GM19035 (cell line): Measurements from ENCODE around the gene NEURL1.
A peak's percentile ranks its signal among the peaks of the same experiment; 100 is the strongest.

Source experiments
- ATAC-seq: cut with Tn5 transposase; IDR thresholded peaks from one replicate; pipeline ENCODE4 v1.9.1; 2021; ENCODE audit not compliant: unreplicated experiment

Gene NEURL1, protein sequence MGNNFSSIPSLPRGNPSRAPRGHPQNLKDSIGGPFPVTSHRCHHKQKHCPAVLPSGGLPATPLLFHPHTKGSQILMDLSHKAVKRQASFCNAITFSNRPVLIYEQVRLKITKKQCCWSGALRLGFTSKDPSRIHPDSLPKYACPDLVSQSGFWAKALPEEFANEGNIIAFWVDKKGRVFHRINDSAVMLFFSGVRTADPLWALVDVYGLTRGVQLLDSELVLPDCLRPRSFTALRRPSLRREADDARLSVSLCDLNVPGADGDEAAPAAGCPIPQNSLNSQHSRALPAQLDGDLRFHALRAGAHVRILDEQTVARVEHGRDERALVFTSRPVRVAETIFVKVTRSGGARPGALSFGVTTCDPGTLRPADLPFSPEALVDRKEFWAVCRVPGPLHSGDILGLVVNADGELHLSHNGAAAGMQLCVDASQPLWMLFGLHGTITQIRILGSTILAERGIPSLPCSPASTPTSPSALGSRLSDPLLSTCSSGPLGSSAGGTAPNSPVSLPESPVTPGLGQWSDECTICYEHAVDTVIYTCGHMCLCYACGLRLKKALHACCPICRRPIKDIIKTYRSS

DNA sequence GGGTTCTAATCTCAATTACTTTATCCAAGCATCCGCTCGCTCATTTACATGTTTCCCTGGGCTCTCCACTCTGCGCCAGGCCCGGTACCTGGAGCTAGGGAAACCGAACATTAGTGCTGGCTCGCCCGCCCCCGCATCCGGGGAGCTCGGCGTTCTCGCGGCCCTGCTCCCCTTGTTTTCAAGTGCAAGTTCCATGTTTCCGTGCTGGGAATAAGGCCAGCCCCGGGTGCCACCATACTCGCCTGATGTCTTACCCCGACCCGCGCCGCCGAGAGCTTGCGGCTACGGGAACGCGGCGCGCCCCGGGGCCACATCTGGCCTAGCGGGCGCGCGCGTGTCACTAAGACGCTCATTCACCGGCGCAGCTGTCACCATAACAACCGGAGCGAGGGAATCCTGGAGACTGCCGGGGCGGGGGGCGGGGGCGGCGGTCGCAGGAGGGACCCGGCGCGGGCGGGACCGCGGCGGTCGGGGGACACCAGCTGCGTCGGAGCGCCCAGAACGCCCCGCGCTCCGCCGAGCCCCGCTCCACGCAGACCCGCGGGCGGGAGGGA, at the start of gene NEURL1:
TSS of gene NEURL1 (plus strand) at position 344 of the 554 bp plus-strand sequence. CDS start 683 bp downstream, outside the sequence.
- no peak for ATAC-seq

DNA sequence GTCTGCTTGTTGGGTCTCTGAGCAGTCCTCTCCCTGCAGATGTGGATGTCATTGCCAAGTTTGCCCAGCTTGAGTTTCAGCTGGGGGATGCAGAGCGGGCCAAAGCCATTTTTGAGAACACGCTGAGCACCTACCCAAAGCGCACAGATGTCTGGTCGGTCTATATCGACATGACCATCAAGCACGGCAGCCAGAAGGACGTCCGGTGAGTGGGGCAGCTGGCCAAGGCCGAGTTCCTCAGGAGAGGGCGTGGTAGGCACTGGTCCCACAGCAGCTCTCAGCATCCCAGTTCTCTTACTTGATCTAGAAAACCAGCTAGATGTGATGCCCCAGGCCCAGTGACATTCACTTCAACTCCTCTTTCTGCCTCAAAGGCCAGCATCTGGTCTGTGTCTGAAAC, 49.0 kb upstream of the NEURL1 start:
- ATAC-seq: no peak

DNA sequence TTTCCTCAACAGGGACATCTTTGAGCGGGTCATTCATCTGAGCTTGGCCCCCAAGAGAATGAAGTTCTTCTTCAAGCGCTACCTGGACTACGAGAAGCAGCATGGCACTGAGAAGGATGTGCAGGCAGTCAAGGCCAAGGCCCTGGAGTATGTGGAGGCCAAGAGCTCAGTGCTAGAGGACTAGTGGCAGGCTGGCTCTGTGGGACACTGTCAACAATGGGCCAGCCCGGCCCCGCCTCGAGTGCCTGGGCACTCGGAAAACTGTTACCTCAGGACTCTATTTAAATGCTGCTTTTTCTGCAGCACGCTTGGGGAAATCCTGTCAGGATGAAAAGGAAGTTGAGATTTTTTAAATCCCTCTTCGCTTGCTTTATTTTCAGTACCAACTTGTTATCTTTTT, 48.1 kb upstream of the NEURL1 start:
- ATAC-seq: no peak

DNA sequence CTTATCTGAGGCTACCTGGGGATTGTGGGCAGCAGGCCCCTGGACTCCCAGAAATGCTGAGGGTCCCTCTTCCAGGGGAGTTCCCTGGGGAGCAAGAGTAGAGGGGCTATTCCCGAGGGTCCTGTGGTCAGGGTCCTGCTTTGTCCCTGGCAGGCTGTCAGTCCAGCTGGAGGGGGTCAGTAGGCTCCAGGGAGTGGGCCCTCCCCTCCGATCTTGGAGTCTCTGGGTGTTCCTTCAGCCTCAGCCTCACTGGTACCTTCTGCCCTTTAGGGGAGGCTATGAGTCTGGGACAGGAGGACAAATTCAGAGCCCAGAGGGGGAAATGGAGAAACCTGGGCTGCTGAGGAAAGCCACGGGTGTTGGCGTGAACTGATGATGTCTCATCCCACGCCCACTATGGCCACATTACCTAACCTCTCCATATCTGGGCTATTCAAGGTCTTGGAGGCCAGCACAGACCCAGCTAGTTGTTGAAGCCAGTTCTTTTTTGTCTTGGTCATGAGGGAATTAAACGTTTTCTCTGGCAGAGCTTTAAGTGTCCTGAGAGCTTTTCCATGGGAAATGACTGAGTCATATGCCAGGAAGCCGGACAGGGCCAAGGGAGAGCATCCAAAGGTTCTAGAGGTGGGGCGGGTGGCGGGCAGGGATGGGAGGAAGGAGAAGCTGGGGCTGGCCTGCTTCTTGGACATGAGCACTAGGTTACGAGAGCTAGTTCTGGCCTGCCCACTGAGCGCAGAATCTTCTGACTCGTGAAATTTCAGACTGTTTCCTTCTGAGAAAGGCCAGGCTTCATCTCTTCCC, 47.5 kb upstream of the NEURL1 start:
- no peak for ATAC-seq

DNA sequence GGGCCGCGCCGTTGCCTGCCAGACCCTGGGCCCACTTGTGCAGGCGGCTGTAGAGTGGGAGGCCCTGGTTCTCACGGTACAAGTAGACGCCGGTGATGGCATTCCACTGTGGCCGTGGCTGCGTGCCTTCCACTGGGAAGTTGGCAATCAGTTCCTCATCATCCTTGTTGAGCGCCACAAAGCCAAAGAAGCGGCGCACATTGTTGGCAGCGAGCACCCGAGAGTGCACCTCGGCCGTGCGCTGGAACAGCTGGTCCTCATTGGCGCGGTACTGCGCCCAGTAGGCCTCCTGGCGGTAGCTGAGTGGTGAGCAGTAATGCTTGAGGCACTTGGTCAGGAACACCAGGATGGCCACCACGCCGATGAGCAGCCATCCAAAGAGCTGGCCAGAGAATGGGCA, 46.3 kb upstream of the NEURL1 start:
- ATAC-seq: no peak

DNA sequence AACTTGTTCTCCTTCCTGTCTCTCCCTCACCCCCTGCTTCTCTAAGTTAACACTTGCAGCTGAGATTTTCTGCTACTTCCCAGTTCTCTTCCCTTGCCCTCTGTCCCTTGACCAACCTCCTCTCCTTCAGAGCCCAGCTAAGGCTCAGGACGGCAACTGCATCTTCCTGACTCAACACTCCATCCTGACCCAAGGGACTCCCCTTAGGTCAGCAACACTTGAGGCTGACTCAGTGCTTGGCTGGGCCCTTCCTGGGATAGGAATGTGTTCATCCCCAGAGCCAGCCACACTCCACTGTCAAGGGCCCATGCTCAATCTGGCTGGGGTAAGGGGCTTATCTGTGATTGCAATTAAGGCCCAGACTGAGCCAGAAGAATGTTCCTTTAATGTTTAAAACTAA, 44.8 kb upstream of the NEURL1 start:
- ATAC-seq: no peak

DNA sequence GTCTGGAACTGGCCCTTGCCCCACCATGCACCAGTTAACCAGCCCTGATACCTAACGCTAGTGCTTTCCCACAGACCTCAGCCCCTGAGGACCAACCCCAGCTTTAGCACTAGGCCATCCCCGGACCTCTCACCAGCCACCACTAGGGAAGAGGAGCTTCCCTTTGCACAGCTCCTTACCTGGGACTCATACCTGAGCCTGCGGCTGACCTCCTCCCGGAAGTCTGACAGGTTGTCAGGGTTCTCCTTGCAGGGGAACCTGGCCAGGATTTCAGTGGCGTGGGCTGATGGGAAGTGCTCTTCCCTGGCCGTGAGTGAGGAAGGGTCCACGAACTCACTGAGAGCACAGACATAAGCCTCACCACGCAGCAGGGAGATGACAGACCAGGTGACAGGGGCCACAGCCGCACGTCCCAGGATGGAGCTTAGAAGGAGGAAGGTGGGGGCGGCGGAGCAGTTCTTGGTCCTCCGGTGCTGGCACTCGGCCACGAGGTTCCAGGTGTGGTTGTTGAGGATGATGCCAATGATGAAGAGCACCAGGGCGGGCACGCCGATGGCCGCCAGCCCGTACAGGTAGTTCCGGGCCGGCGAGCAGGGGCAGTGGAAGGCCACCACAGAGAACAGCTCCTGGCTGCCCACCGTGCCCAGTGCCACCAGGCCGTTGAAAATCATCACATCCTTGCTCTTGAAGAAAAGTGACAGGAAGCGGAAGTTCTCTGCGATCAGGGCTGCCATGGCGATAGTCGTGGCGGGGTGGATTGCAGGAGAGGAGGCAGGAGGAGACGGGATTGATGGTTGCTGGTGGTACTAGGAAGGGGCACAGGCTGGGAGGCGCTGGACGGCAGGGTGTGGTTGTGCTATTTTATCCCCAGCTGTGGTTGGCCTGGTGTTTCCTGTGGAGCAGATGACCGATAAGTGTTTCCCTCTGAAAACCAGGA, 44.0 kb upstream of the NEURL1 start:
- no peak for ATAC-seq

DNA sequence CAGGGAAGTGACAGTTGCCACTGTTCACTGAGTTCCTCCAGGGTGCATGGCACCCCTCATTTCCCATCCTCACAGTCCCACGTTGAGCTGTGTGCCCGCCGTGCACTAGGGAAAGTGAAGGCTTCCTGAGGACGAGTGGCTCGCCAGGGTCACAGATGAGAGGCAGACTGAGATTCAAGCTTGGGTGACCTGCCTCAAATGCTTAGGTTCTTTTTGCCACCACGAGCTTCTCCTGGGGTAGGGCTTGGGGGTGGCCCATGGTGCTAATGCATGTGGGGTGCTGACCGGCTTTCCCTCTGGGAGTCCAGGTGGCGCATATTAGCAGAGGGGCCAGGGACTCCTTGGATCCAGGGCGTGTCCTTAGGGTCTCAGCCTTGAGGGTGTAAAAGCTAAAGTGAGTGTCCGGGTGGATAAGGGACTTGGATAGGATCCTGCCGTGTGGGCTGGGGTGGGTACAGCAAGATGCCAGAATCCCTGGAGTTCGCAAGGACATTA, 43.3 kb upstream of the NEURL1 start:
- no peak for ATAC-seq

DNA sequence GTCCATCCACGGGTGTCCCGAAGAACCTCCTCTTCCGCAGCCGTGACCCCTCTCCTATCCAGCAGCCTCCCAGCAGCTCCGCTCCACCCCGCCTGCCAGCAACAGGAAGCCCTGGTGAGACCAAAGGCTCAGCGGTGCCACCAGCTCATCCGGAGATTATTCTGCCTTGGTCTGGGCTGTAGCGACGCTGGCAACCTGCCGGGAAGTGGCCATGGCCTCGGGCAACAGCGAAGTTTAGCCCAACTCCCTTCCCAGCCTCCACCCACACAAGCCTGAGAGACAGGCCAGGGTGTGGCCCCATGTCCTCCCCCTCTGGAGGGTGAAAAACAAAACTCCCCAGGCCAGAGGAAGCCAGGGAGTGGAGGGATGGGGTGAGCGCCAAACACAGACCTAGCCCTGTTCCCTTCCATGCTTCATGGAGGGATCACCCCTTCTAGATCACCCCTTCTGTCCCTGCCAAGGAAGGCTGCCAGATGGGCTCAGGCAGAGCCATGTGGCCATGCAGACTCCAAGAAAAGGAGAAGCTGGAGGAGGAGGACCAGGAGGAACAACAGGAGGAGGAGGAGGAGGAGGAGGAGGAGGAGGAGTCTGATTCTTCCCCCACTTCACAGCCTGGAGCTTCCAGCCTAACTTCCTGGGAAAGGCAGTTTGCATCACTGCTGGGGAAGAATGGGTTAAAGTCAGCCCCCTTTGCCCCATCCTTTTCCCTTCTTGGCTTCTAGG, 42.3 kb upstream of the NEURL1 start:
- ATAC-seq: no peak

DNA sequence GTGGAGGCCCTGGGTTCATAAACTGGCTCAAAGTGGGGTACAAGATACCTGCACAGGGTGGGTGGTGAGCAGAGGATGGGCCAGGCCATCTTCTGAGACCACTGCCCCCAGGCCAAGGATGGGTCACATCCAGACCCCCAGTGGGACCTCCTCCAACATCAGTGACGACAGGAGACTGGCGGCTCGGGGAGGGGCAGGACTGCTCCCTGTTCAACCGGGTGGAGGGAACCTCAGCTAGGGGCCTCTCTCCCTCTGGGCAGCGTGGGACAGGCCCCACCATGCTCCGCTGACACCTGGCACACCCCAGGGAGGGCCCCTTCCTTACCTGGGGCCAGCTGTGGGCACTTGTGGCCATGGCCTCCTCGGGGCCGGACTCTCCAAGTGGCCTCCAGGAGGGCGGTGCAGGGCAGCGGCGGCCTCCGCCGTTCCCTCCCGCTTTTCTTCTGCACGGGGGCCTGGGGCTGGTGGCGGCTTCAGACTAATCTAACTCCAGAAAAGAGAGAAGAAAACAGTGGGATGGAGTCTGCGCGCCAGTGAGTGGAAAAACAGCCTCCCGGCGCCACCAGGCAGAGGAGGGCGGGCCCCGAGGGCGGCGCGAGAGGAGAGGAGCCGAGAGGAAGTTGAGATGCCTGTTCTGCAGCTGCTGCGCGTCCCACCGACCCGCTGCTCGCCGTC, 41.5 kb upstream of the NEURL1 start, which contains the start of gene CALHM2:
TSS of gene CALHM2 (minus strand) at position 540 of the 675 bp plus-strand sequence. CDS start 2,429 bp downstream, outside the sequence.
- peak; percentile 71 for ATAC-seq

DNA sequence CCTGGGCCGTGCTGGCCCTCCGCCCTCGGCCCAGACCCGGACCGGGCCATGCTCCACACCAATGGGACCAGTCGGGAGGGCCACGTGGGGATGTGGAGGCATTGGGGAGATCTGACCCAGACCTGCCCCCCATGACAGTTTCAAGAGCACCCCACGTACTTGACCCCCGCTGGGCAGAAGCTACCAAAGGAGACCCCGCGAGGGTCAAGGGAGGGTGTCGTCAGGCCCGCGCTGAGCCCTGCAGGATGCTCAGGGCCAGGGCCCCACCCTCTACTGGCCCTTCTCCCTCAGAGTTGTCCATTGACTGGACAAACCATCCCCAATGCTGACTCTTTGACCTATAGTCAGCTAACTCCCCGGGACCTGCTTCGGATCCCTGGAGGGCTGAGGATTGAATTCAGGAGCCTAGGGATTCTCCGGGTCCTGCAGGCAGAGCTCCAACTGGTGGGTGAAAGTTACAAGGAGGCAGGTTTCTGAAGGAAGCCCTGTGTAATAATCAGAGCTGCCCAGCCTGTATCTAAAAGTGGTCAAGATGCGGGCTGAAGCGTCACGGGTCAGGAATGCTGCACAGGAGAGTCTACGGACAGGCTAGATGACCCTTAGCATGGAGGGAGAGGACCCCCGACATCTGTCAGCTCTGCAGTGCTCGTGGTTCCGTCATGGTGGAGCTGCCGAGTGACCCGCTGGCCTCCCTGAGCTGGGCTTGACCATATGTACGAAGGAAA, 40.8 kb upstream of the NEURL1 start:
- no peak for ATAC-seq

DNA sequence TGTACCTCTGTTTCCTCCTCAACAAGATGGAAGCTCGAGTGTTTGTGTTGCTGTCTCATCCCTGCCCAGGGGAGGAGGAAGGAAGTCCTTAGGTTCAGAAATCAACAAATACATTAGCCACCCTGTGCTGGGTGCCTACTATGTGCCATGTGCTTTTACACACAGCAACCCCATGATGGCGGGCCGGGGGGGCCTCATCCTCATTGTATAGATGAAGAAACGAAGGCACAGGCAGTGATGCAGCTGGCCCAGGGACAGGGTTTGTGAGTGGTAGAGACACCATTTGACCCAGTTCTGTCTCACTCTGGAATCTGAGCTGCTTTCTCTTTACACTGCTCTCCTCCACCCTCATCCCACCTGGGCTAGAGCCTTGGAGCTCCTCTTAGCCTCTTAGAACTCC, 39.5 kb upstream of the NEURL1 start:
- ATAC-seq: no peak

DNA sequence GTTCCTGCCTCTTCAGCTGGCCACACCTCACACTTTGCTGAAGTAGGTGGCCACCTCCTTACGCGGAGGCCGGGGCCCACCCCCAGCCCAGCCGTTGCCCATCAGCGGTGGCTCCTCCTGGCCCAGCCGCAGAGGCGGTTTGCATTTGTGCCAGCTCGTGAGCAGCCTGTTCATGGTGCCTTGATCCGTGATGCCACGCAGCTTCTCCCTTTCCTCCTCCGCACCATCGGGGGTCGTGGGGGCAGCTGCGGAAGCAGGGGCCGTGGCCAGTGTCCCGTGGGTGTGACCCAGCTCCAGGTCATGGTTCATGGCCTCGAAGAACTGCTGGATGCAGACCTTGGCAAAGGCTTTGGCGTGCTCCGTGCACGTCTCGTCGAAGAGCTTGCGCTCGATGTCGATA, 38.3 kb upstream of the NEURL1 start:
- ATAC-seq: no peak

DNA sequence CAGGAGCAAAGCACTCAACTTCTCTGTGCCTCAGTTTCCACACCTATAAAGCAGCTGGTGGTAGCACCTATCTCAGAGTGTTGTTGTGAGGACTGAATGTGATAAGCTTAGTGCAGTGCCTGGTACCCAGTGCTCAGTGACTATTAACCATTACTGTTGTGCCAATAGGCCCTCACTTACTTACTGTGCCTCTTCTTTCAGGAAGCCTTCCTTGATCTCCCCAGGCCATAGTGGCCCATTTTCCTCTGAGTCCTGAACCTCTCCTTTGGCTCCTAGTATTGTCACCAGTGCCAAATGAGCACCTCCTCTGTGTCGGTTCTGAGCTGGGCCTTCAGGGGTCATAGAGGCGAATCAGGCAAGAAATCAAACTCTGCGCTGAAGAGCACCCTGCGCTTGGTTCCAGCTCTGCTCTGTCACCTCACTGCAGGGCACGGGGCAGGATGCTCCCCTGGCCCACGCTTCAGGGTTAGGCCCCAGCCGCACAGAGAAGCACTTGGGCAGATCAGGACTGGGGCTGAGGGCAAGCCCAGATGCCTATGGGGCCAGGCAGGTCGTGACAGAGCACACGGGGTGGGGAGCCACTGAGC, 37.3 kb upstream of the NEURL1 start:
- ATAC-seq: no peak

DNA sequence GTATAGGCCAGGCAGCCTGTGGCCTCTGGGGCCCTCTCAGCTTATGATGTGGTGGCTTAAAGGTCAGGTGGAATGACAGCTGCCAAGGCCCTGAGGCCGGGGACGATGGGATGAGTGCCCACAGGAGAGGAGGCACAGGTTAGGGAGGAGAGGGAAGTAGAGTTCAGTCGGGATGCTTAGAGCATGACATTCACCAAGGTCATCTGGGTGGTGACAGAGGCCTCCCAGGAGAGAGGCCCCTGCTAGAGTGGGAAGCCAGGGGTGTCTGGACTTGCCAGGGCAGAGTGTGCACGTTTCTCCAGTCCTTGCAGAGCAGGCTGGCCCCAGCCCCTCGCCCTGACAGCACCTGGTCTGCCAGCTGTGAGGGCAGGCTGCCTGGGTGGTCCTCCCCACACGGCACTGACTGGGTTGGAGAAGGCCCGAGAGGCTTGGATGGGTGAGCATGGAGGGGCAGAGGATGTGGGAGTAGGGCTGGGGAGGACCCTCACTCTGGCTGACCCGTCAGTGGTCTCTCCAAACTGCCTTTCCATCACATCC, 36.3 kb upstream of the NEURL1 start:
- no peak for ATAC-seq

DNA sequence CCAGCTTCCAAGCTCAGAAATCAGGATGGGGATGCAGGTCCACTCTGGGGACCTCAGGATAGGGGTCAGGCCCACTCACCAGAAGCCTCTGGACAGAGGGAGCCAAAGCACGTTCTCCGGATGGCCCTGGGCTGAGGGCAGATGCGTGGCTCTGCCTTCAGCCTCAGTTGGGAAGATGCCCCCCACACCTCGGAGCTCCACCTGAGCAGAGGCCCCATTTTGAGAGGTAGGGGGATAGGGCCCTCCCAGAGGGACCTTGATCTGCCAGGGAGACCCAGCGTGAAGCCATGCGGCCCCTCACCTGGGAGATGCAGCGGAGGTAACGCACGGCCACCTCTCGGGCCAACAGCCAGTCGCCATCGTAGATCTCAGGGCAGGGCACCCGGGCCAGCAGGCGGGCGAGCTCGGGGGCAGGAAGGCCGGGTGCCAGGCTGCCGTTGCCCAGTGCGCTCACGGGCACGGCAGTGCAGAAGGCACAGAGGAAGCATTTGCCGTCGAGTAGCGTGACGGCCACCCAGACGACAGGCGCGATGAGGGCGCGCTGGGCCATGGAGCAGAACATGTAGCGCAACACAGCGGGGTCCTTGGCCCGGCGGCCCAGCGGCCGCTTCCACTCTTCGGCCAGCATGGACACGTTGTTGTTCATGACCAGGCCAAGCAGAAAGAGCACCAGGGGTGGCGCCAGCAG, 35.5 kb upstream of the NEURL1 start:
- ATAC-seq: no peak

DNA sequence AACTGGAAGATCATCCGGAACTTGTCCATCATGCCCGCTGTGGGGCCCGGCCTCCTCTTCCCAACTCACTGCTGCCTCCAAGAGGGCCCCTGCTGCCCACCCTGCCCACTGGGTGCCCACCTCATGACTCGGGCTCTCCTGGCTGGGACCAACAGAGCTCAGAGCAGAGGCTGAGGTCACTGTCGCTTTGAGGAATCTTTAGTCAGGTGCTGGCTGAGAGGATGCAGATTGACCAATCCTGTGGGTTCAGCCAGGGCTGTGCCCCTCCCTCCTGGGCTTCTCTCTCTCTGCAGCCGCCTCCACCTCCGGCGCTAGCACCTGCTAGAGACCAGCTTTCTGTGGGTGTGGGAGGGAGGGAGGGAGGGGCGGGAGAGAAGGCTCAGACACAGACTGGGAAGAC, 34.8 kb upstream of the NEURL1 start, which contains the start of gene CALHM1:
TSS of gene CALHM1 (minus strand) at position 181 of the 400 bp plus-strand sequence. CDS start at position 32, 149 bp downstream.
- no peak for ATAC-seq
